K562 (cell line): ENCODE data around the gene SRC. TPM values are rescaled to one million over a fixed set of nuclear protein-coding genes. Genes with fewer than 3 reads are reported as not detected.

Experiments used
- CREB1 ChIP-seq, 2 experiments: sonication (generic) in 1 of 2; formaldehyde crosslinking in 1 of 2; IDR thresholded peaks; 2 replicates each; pipeline versions ENCODE4 v1.6.1 to v1.8.0; 2012 to 2022; ENCODE audit warnings: inconsistent platforms in 1 of 2, mild to moderate bottlenecking in 1 of 2, missing genetic modification reagents in 1 of 2, moderate library complexity in 1 of 2
- MYC ChIP-seq, 2 experiments: fragments of 250-450 bp in 1 of 2; sonication (Bioruptor Pico) in 1 of 2; IDR thresholded peaks; 2 replicates each; pipeline versions ENCODE4 v1.5.1 to v1.6.1; 2012 to 2021; ENCODE audit warnings: low read depth in 2 of 2, borderline replicate concordance in 1 of 2, improper control_type of control experiment in 1 of 2, low read length in 1 of 2, mild to moderate bottlenecking in 1 of 2, moderate library complexity in 1 of 2
- NR1H2 ChIP-seq: sonication (generic); formaldehyde crosslinking; IDR thresholded peaks from 2 replicates; pipeline ENCODE4 v1.4.0; 2020; ENCODE audit warnings: mild to moderate bottlenecking, missing genetic modification reagents
- NR4A1 ChIP-seq, 2 experiments: fragments of 250-450 bp in 1 of 2; fragments of 450-650 bp in 1 of 2; sonication (Bioruptor Pico) in 1 of 2; IDR thresholded peaks; 2 replicates each; pipeline versions ENCODE4 v1.4.0 to v1.6.1; 2016 to 2020; ENCODE audit warnings: mild to moderate bottlenecking in 2 of 2, missing compliant biosample characterization in 1 of 2, missing genetic modification characterization in 1 of 2, moderate library complexity in 1 of 2
- SUPT5H ChIP-seq: fragments of 450-650 bp; IDR thresholded peaks from 2 replicates; pipeline ENCODE4 v1.6.1; 2016
- TARDBP ChIP-seq: fragments of 450-650 bp; IDR thresholded peaks from 2 replicates; pipeline ENCODE4 v1.6.1; 2016
- ZNF551 ChIP-seq: fragments of 250-450 bp; sonication (Bioruptor Pico); IDR thresholded peaks from 2 replicates; pipeline ENCODE4 v1.5.0; 2021; ENCODE audit warnings: mild to moderate bottlenecking, moderate library complexity
- ZNF76 ChIP-seq: fragments of 250-450 bp; sonication (Bioruptor Pico); IDR thresholded peaks from 2 replicates; pipeline ENCODE4 v1.4.0; 2020; ENCODE audit warnings: mild to moderate bottlenecking, moderate library complexity, borderline replicate concordance
- polyA plus RNA-seq, 8 experiments: library from polyadenylated mRNA; depleted of rRNA in 4 of 8; stranded (reverse) in 5 of 8; unstranded in 3 of 8; fragments of >200 nt; fragmentation: Nextera tagmentation in 2 of 8; fragmentation: Illumina TruSeq in 1 of 8; extraction: Ambion mirVana in 2 of 8; extraction: Trizol in 1 of 8; gene quantifications; 2 replicates each; pipeline versions ENCODE4 v1.2.1 to v1.2.3, GENCODE V29; 2011 to 2014; ENCODE audit warnings: inconsistent platforms in 1 of 8, missing spikeins in 1 of 8
- total RNA-seq, 7 experiments: library from RNA; depleted of rRNA in 6 of 7; stranded (reverse); fragments of >200 nt in 6 of 7; fragmentation: Illumina TruSeq in 2 of 7; extraction: Trizol in 2 of 7; gene quantifications; 2 replicates each; pipeline versions ENCODE4 v1.2.1 to v1.2.3, GENCODE V29; 2011 to 2021; ENCODE audit warnings: low replicate concordance in 1 of 7
- TF ChIP-seq, protein P1 (sequence below): fragments of 250-450 bp; sonication (Bioruptor Pico); IDR thresholded peaks from 2 replicates; pipeline ENCODE4 v1.8.0; 2022; ENCODE audit warnings: inconsistent platforms, mild to moderate bottlenecking, moderate library complexity, borderline replicate concordance

The SRC gene
- total and polyA plus RNA-seq, 9 of the 15 experiments (the other 6 are each of a cell fraction or from before 2014, with no cell fraction given) = 0.06 to 8.5 (median 3.1) TPM

DNA sequence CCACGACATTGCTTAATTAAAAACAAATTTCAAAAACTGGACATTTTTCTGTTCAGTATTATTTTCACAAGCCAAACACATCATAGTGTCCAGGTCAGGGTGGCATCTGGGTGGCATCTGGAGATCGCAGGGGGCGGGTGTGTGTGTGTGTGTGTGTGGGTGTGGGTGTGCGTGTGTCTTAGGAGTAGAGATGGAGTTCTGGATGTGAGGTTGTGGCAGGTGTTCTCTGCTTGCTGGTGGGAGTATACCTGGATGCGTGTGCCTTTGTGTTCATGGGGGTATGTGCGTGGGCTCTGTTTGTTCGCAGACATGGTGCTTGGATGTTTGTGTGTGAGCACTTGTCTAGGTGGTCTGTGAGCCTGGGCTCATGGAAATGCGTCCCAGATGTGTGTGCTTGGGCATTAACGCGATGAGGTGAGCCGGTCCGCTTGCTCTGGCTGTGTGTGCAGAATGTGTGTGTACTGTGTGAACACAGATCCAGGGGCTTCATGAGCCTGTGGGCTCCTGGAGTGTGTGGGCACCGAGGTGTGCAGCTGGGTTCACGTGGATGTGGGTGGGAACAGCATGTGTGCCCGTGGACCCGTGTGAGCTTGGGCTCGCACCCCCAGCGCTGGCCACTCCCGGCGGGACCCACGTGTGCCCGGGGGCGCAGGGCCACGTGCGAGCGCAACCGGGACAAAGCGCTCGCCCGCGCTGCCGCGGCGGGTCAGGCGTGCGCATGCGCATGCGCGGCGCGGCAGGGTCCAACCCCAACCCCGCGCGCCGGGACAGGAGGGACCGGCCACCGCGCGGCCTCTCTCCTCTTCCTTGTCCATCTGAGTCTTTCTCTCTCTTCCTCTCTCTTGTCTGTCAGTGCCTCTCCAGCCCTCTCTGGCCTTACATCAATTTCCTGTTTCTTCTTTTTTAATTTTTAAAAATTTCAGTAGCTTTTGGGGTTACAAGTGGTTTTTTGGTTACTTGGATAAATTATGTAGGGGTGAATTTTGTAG, 60.4 kb downstream of the SRC start (continued):
- TF ChIP-seq CREB1 (IDR thresholded peaks at IDR 0.05) (no peak), CREB1 (CRISPR knock-in tag; IDR thresholded peaks at IDR 0.05) (peak; percentile 29; the same call in 1 of the 2 replicates), ZNF76 (CRISPR knock-in tag) (no peak), TARDBP (no peak), ZNF551 (CRISPR knock-in tag) (no peak), SUPT5H (peak; percentile 38; the same call in 1 of the 2 replicates), MYC (IDR thresholded peaks at IDR 0.05; ENCODE audit: low read depth, low read length) (peak; percentile 91), MYC (CRISPR knock-in tag; IDR thresholded peaks at IDR 0.05; ENCODE audit: borderline replicate concordance, low read depth) (no peak), NR4A1 (CRISPR knock-in tag; IDR thresholded peaks at IDR 0.05) (no peak), NR4A1 (tag; IDR thresholded peaks at IDR 0.05) (no peak), NR1H2 (CRISPR knock-in tag) (no peak)
- TF ChIP-seq, protein P1, sequence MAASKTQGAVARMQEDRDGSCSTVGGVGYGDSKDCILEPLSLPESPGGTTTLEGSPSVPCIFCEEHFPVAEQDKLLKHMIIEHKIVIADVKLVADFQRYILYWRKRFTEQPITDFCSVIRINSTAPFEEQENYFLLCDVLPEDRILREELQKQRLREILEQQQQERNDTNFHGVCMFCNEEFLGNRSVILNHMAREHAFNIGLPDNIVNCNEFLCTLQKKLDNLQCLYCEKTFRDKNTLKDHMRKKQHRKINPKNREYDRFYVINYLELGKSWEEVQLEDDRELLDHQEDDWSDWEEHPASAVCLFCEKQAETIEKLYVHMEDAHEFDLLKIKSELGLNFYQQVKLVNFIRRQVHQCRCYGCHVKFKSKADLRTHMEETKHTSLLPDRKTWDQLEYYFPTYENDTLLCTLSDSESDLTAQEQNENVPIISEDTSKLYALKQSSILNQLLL = no peak
